ENCODE data around the gene GLG1.
"Not testable (repeated sequence)": the region's sequence is repeated elsewhere in the genome, so short reads cannot be mapped to it uniquely, and the experiment has no call there.

The GLG1 gene

DNA sequence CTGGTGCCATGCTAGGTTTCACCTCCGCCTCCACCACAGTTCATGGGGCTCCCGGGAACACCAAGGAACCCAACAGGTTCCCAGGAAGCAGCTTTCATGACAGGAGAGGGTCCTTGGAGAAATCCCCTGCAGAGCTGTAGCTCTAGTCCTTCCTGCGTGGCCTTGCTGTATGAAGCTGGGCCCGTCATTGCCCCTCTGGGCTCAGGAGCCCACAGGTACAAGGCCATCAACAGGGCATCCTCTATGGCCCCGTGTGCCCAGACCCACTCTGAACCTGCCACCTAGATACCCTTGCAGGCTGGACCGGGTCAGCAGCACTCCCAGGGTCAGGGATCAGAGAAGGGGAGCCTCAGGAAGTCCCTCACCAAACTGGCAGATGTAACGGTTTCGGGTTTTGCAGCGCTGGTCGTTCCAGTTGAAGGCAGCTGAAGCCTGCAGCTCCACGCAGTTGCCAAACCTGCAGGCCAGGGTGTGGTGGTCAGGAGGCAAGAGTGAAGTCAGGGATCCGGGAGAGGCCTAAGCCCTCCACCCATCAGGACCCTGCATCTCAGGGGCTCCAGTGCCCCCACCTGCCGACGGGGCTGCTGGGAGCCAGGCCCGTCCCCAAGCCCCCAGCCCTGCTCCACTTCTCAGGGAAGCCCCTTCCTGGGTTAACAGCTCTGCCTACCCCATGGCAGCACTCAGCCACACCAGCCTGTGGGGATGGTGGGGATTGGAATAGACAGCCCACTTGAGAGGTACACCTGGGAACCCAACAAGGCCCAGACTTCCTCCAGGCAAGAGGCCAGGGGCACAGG is 197.5 kb downstream of the GLG1 start:
- DNase-seq (ENCODE audit: low read depth, low spot score): not testable (repeated sequence)

DNA sequence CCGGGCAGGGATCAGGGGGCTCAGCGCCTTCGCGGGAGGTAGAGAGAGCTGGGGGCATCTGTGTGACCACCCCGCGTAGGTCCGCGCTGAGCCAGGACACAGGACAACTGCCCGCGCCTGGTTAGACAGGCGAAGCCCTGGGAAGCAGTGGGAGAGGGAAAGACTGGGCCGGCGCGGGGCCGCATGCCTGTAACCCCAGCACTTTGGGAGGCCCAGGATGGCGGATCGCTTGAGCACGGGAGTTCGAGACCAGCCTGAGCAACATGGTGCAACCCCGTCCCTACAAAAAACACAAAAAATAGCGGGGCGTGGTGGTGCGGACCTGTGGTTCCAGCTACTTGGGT is 199.6 kb downstream of the GLG1 start:
- DNase-seq (ENCODE audit: low read depth, low spot score): not testable (repeated sequence)

- not testable (repeated sequence) for DNase-seq (ENCODE audit: low read depth, low spot score)
Measured at GRCh38 chr16:74406600-74407361, 200.1 kb downstream of the GLG1 start.

GRCh38 chr16:74404148-74404933 is 202.6 kb downstream of the GLG1 start:
- DNase-seq (ENCODE audit: low read depth, low spot score): not testable (repeated sequence)

GRCh38 chr16:74400238-74400637 is 206.7 kb downstream of the GLG1 start:
- DNase-seq (ENCODE audit: low read depth, low spot score): not testable (repeated sequence)

GRCh38 chr16:74398212-74398895 is 208.6 kb downstream of the GLG1 start:
- not testable (repeated sequence) for DNase-seq (ENCODE audit: low read depth, low spot score)
